ENCODE results near the gene ANGPTL4.
"Not testable (repeated sequence)": the region's sequence is repeated elsewhere in the genome, so short reads cannot be mapped to it uniquely, and the experiment has no call there.

The ANGPTL4 gene

GRCh38 chr19:8389891-8390616 lies 26.1 kb downstream of the ANGPTL4 start, which contains the start of gene RAB11B:
Gene RAB11B, plus strand, starts transcription at chr19:8390360. Its CDS starts 57 bp downstream, at chr19:8390417.
- DNase-seq (ENCODE audit: low read depth in 2 of 2): peak; percentile 95 to 97

GRCh38 chr19:8390617-8390981 lies 26.6 kb downstream of the ANGPTL4 start:
- peak; percentile 88 to 97 for DNase-seq (ENCODE audit: low read depth in 2 of 2)

- no peak for DNase-seq (ENCODE audit: low read depth in 2 of 2)
Observed at GRCh38 chr19:8391198-8392016, 27.5 kb downstream of the ANGPTL4 start.

- no peak for DNase-seq (ENCODE audit: low read depth in 2 of 2)
Observed at GRCh38 chr19:8392017-8392591, 28.1 kb downstream of the ANGPTL4 start.

GRCh38 chr19:8393192-8393870 lies 29.4 kb downstream of the ANGPTL4 start:
- DNase-seq (ENCODE audit: low read depth in 2 of 2): no peak

- no peak for DNase-seq (ENCODE audit: low read depth in 2 of 2)
Observed at GRCh38 chr19:8393871-8394250, 29.9 kb downstream of the ANGPTL4 start.

GRCh38 chr19:8395621-8396082 lies 31.7 kb downstream of the ANGPTL4 start:
- DNase-seq (ENCODE audit: low read depth in 2 of 2): no peak

GRCh38 chr19:8396185-8396562 lies 32.2 kb downstream of the ANGPTL4 start:
- DNase-seq (ENCODE audit: low read depth in 2 of 2): no peak

GRCh38 chr19:8396563-8397203 lies 32.7 kb downstream of the ANGPTL4 start:
- DNase-seq (ENCODE audit: low read depth in 2 of 2): peak; percentile 64 to 66

- no peak for DNase-seq (ENCODE audit: low read depth in 2 of 2)
Observed at GRCh38 chr19:8397271-8397670, 33.3 kb downstream of the ANGPTL4 start.

GRCh38 chr19:8397746-8398310 lies 33.9 kb downstream of the ANGPTL4 start:
- no peak for DNase-seq (ENCODE audit: low read depth in 2 of 2)

GRCh38 chr19:8398311-8398771 lies 34.4 kb downstream of the ANGPTL4 start:
- DNase-seq (ENCODE audit: low read depth in 2 of 2): no peak

GRCh38 chr19:8399681-8400188 lies 35.8 kb downstream of the ANGPTL4 start:
- DNase-seq (ENCODE audit: low read depth in 2 of 2): no peak

GRCh38 chr19:8401981-8402411 lies 38.0 kb downstream of the ANGPTL4 start:
- no peak for DNase-seq (ENCODE audit: low read depth in 2 of 2)

- DNase-seq (ENCODE audit: low read depth in 2 of 2): no peak
Observed at GRCh38 chr19:8403098-8403819, 39.3 kb downstream of the ANGPTL4 start.

GRCh38 chr19:8403820-8404109 lies 39.8 kb downstream of the ANGPTL4 start:
- no peak for DNase-seq (ENCODE audit: low read depth in 2 of 2)

GRCh38 chr19:8404391-8405151 lies 40.6 kb downstream of the ANGPTL4 start:
- no peak for DNase-seq (ENCODE audit: low read depth in 2 of 2)

GRCh38 chr19:8410718-8411117 lies 46.8 kb downstream of the ANGPTL4 start:
- not testable (repeated sequence) for DNase-seq (ENCODE audit: low read depth in 2 of 2)

- peak; percentile 91 to 92 for DNase-seq (ENCODE audit: low read depth in 2 of 2)
Observed at GRCh38 chr19:8412783-8413628, 49.1 kb downstream of the ANGPTL4 start, which contains the start of gene MARCHF2. Gene MARCHF2, plus strand, starts transcription at chr19:8413305. Its CDS starts 8,536 bp downstream, at chr19:8421841.
